ENCODE data around the gene ANKS3. TPM values are rescaled to one million over a fixed set of nuclear protein-coding genes. Genes with fewer than 3 reads are reported as not detected.

ANKS3 gene
- total RNA-seq, 2 donors from 2014 or later: 10.1 to 23.2 TPM

GRCh38 chr16:4655801-4656200 is 78.3 kb downstream of the ANKS3 start:
- Histone ChIP-seq H3K4me1 (peaks cover 7% of the 10 kb centered on the region), H3K27me3 (no peaks in the 10 kb centered on the region), H3K27ac (no peak overlapping the region), H3K9ac (ENCODE audit: low read depth in 2 of 2, low read length in 2 of 2) (no peak overlapping the region), H3K4me3 (no peak overlapping the region), H3K9me3 (no peaks in the 10 kb centered on the region), H3K36me3 (peaks cover 20% of the 10 kb centered on the region)
- TF ChIP-seq CTCF (IDR thresholded peaks at IDR 0.05): no peak
- intact Hi-C loops (cut with DNase I): no loop called here
- DNase-seq: no peak

GRCh38 chr16:4654964-4655590 is 79.0 kb downstream of the ANKS3 start:
- TF ChIP-seq CTCF (IDR thresholded peaks at IDR 0.05): no peak
- intact Hi-C loops (cut with DNase I): no loop called here
- Histone ChIP-seq H3K27me3 (no peaks in the 10 kb centered on the region), H3K4me1 (peaks cover 7% of the 10 kb centered on the region), H3K9me3 (no peaks in the 10 kb centered on the region), H3K27ac (peak overlapping the region; percentile 71), H3K9ac (ENCODE audit: low read depth in 2 of 2, low read length in 2 of 2) (peak overlapping the region in 1 of 2 donors; percentile 54), H3K36me3 (peaks cover 20% of the 10 kb centered on the region), H3K4me3 (no peak overlapping the region)
- no peak for DNase-seq

- no peak overlapping the region for H3K4me3 ChIP-seq
- no peaks in the 10 kb centered on the region for H3K9me3 ChIP-seq
- DNase-seq: peak; percentile 92
- peak overlapping the region in 1 of 2 donors; percentile 54 for H3K9ac ChIP-seq (ENCODE audit: low read depth in 2 of 2, low read length in 2 of 2)
- intact Hi-C loops (cut with DNase I): no loop called here
- H3K27ac ChIP-seq: peak overlapping the region; percentile 71
- H3K27me3 ChIP-seq: no peaks in the 10 kb centered on the region
- no peak for TF ChIP-seq CTCF (IDR thresholded peaks at IDR 0.05)
- H3K36me3 ChIP-seq: peaks cover 20% of the 10 kb centered on the region
- H3K4me1 ChIP-seq: peaks cover 7% of the 10 kb centered on the region
Measured at GRCh38 chr16:4654011-4654963, 79.8 kb downstream of the ANKS3 start.

- no peaks in the 10 kb centered on the region for H3K9me3 ChIP-seq
- peaks cover 7% of the 10 kb centered on the region for H3K4me1 ChIP-seq
- no peak for TF ChIP-seq CTCF (IDR thresholded peaks at IDR 0.05)
- peak overlapping the region in 1 of 2 donors; percentile 40 for H3K9ac ChIP-seq (ENCODE audit: low read depth in 2 of 2, low read length in 2 of 2)
- peak overlapping the region; percentile 71 for H3K27ac ChIP-seq
- intact Hi-C loops (cut with DNase I): no loop called here
- no peak for DNase-seq
- peaks cover 20% of the 10 kb centered on the region for H3K36me3 ChIP-seq
- no peak overlapping the region for H3K4me3 ChIP-seq
- H3K27me3 ChIP-seq: no peaks in the 10 kb centered on the region
Measured at GRCh38 chr16:4652561-4652960, 81.5 kb downstream of the ANKS3 start.

GRCh38 chr16:4651827-4652226 is 82.2 kb downstream of the ANKS3 start:
- H3K4me1 ChIP-seq: peaks cover 7% of the 10 kb centered on the region
- intact Hi-C loops (cut with DNase I): no loop called here

More at GRCh38 chr16:4651827-4652226, 82.2 kb downstream of the ANKS3 start:
- H3K9ac ChIP-seq (ENCODE audit: low read depth in 2 of 2, low read length in 2 of 2): no peak overlapping the region
- peaks cover 15% of the 10 kb centered on the region for H3K36me3 ChIP-seq
- H3K4me3 ChIP-seq: no peak overlapping the region
- no peaks in the 10 kb centered on the region for H3K27me3 ChIP-seq
- no peak for TF ChIP-seq CTCF (IDR thresholded peaks at IDR 0.05)
- H3K9me3 ChIP-seq: no peaks in the 10 kb centered on the region
- H3K27ac ChIP-seq: no peak overlapping the region
- DNase-seq: no peak

Measured in colonic mucosa (tissue), 4 donors.